Measurements from ENCODE around the gene VRK3.

The VRK3 gene

GRCh38 chr19:49999371-50000010 lies 25.7 kb downstream of the VRK3 start:
- no peak for DNase-seq (ENCODE audit: low read depth, low spot score)
- no peak for TF ChIP-seq CTCF (IDR thresholded peaks at IDR 0.05; ENCODE audit: low read depth, low read length)
- in situ Hi-C loops (cut with HindIII; ENCODE audit: low sequenced_read_pairs), result no loop called here
- H3K4me3 ChIP-seq (ENCODE audit: low read depth, low read length), result no peak overlapping the region

GRCh38 chr19:49997709-49998108 lies 27.5 kb downstream of the VRK3 start:
- no peak for DNase-seq (ENCODE audit: low read depth, low spot score)
- no peak overlapping the region for H3K4me3 ChIP-seq (ENCODE audit: low read depth, low read length)
- in situ Hi-C loops (cut with HindIII; ENCODE audit: low sequenced_read_pairs), result no loop called here
- TF ChIP-seq CTCF (IDR thresholded peaks at IDR 0.05; ENCODE audit: low read depth, low read length), result no peak

GRCh38 chr19:49988433-49988832 lies 36.7 kb downstream of the VRK3 start:
- in situ Hi-C loops (cut with HindIII; ENCODE audit: low sequenced_read_pairs), result no loop called here
- no peak for TF ChIP-seq CTCF (IDR thresholded peaks at IDR 0.05; ENCODE audit: low read depth, low read length)

GRCh38 chr19:49988007-49988406 lies 37.2 kb downstream of the VRK3 start:
- no peak overlapping the region for H3K4me3 ChIP-seq (ENCODE audit: low read depth, low read length)
- no peak for TF ChIP-seq CTCF (IDR thresholded peaks at IDR 0.05; ENCODE audit: low read depth, low read length)
- no peak for DNase-seq (ENCODE audit: low read depth, low spot score)
- in situ Hi-C loops (cut with HindIII; ENCODE audit: low sequenced_read_pairs), result no loop called here

More at GRCh38 chr19:49988433-49988832, 36.7 kb downstream of the VRK3 start:
- DNase-seq (ENCODE audit: low read depth, low spot score), result peak; percentile 25
- H3K4me3 ChIP-seq (ENCODE audit: low read depth, low read length), result no peak overlapping the region

GRCh38 chr19:49987159-49987698 lies 37.9 kb downstream of the VRK3 start:
- DNase-seq (ENCODE audit: low read depth, low spot score), result peak; percentile 90
- in situ Hi-C loops (cut with HindIII; ENCODE audit: low sequenced_read_pairs), result no loop called here
- no peak overlapping the region for H3K4me3 ChIP-seq (ENCODE audit: low read depth, low read length)
- TF ChIP-seq CTCF (IDR thresholded peaks at IDR 0.05; ENCODE audit: low read depth, low read length), result no peak

- no peak overlapping the region for H3K4me3 ChIP-seq (ENCODE audit: low read depth, low read length)
- DNase-seq (ENCODE audit: low read depth, low spot score), result no peak
- TF ChIP-seq CTCF (IDR thresholded peaks at IDR 0.05; ENCODE audit: low read depth, low read length), result no peak
- in situ Hi-C loops (cut with HindIII; ENCODE audit: low sequenced_read_pairs), result no loop called here
Observed at GRCh38 chr19:49986354-49986753, 38.8 kb downstream of the VRK3 start.

Data from astrocyte of the spinal cord (primary cell).